AG10803 (cell line): ENCODE measurements around the gene DPP4.

ENCODE experiments used
- DNase-seq: peaks from one replicate; pipeline ENCODE4 v3.0.0; 2010; ENCODE audit warnings: low read depth
- H3K4me3 ChIP-seq: 2 replicates; pipeline ENCODE4 v1.5.1; 2011; ENCODE audit warnings: mild to moderate bottlenecking, low read length, control low read depth
- TF ChIP-seq, protein P1 (sequence below): conservative IDR thresholded peaks from 2 replicates; pipeline ENCODE4 v1.5.1; 2011; ENCODE audit warnings: mild to moderate bottlenecking, low read length, control low read depth, inconsistent platforms

Gene DPP4

GRCh38 chr2:161976917-161977316, 97.1 kb downstream of the DPP4 start:
- H3K4me3 ChIP-seq: no peak overlapping the region
- DNase-seq: no peak
- TF ChIP-seq, protein P1, sequence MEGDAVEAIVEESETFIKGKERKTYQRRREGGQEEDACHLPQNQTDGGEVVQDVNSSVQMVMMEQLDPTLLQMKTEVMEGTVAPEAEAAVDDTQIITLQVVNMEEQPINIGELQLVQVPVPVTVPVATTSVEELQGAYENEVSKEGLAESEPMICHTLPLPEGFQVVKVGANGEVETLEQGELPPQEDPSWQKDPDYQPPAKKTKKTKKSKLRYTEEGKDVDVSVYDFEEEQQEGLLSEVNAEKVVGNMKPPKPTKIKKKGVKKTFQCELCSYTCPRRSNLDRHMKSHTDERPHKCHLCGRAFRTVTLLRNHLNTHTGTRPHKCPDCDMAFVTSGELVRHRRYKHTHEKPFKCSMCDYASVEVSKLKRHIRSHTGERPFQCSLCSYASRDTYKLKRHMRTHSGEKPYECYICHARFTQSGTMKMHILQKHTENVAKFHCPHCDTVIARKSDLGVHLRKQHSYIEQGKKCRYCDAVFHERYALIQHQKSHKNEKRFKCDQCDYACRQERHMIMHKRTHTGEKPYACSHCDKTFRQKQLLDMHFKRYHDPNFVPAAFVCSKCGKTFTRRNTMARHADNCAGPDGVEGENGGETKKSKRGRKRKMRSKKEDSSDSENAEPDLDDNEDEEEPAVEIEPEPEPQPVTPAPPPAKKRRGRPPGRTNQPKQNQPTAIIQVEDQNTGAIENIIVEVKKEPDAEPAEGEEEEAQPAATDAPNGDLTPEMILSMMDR: no peak

DNA sequence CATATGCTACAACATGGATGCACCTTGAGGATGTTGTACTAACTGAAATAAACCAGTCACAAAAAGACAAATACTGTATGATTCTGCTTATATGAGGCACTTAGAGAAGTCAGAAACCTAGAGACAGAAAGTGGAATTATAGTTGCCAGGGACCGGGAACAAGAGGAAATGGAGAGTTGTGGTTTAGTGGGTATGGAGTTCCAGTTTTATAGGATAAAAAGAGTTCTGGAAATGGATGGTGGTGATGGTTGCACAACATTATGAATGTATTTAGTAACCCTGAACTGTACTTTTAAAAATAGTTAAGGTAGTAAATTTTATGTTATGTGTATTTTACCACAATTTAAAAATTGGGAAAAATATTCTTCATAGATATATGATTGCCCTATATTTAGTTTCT, 97.7 kb downstream of the DPP4 start:
- DNase-seq: no peak
- no peak overlapping the region for H3K4me3 ChIP-seq
- TF ChIP-seq, protein P1: no peak

DNA sequence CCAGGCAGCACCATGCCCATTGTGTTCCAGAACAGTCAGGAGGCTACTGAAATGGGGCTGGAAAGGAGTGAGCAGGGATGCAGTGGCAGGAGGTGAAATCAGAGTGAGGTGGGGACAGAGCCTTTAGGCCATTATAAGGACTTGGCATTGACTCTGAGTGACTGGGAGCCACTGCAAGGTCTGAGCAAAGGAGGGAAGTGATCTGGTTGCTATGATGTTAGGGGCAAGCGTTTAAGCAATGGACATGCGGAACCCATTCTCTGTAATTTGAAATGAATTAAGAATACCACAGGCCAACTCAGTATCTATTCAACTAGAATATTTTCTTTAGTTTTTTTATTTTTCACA, 98.2 kb downstream of the DPP4 start:
- TF ChIP-seq, protein P1: no peak
- DNase-seq: no peak

GRCh38 chr2:161975062-161975812, 98.8 kb downstream of the DPP4 start:
- TF ChIP-seq, protein P1: no peak
- DNase-seq: no peak
- no peak overlapping the region for H3K4me3 ChIP-seq

More for the DNA sequence above, 98.2 kb downstream of the DPP4 start:
- no peak overlapping the region for H3K4me3 ChIP-seq

DNA sequence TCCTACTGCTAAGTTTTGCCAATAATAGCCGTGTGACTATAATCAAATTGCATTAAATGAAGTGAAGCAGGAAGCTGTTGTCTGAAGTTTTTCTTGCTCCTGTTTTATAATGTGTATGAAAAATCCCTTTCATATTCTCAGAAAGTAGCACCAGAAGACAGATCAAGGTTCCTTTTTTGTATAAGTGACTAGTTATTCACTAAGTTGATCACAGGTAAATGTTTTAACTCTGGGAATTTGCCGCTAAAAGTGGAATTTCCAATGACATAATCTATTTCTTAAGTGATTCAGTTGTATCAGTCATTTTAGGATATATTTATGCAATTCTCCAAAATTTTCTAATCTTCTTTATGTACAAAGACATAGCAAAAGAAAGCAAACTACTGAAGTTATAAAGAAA, 99.6 kb downstream of the DPP4 start:
- no peak for DNase-seq
- TF ChIP-seq, protein P1: no peak
- H3K4me3 ChIP-seq: no peak overlapping the region

DNA sequence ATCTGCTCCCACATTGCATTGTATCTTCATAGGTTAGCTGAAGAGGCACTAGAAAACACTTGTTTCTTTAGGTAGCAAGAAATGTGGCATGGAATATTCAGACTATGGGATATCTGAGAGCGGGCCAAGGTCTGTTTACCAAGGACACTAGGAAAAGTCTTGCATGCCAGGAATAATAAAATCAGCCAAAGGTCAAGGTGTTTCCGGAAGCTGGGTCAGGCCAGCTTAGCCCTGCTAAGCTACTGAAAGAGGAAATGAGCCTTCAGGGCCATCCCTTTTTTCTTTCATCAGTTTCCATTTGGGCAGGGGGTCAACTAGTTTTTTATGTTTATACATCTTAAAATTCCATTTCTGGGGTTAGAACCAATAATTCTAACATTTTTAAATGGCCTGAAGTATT, 101.1 kb downstream of the DPP4 start:
- TF ChIP-seq, protein P1: no peak
- no peak for DNase-seq
- H3K4me3 ChIP-seq: no peak overlapping the region

DNA sequence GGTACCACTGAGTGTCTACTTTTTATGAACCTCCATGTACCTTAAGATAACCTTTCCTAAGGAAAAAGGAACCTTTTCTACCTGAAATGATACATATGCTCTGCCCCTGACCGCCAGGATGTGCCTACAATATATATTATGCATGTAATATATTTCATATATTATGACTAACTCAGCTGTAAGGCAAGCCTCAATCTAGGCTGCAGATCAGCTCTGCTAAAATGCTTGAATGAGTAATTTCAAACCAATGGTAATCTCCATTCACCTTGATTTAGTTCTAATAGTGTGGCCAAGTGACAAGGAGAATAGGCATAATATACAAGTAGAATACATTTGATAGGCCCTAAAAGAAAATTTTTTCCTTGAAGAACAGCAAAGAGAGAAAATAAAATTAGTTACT, 101.8 kb downstream of the DPP4 start:
- H3K4me3 ChIP-seq: no peak overlapping the region
- TF ChIP-seq, protein P1: no peak
- DNase-seq: no peak
